Parathyroid adenoma (tissue), 2 donors: Measurements from ENCODE around the gene EIF3I.
A peak's percentile ranks its signal among the peaks of the same experiment; 100 is the strongest.

Experiments
- H2AFZ ChIP-seq: fragments of 300-600 bp; sonication (generic); one replicate; pipeline ENCODE4 v1.7.0; 2017; ENCODE audit warnings: antibody characterized with exemption, mild to moderate bottlenecking
- H3K27ac ChIP-seq: fragments of 300-600 bp; sonication (generic); one replicate; pipeline ENCODE4 v1.7.0; 2017
- H3K27me3 ChIP-seq: fragments of 300-600 bp; sonication (generic); one replicate; pipeline ENCODE4 v1.7.0; 2017; ENCODE audit warnings: low read length; ENCODE audit not compliant: control insufficient read depth, insufficient read depth
- H3K36me3 ChIP-seq: fragments of 300-600 bp; sonication (generic); one replicate; pipeline ENCODE4 v1.7.0; 2017; ENCODE audit warnings: low read length; ENCODE audit not compliant: control insufficient read depth, insufficient read depth
- H3K4me1 ChIP-seq: fragments of 300-600 bp; sonication (generic); one replicate; pipeline ENCODE4 v1.7.0; 2017; ENCODE audit warnings: control low read depth
- H3K4me2 ChIP-seq: fragments of 300-600 bp; sonication (generic); one replicate; pipeline ENCODE4 v1.7.0; 2017; ENCODE audit warnings: low read length
- H3K4me3 ChIP-seq: fragments of 300-600 bp; sonication (generic); one replicate; pipeline ENCODE4 v1.7.0; 2017; ENCODE audit warnings: low read depth, low read length
- H3K79me2 ChIP-seq: fragments of 300-600 bp; sonication (generic); one replicate; pipeline ENCODE4 v1.7.0; 2017; ENCODE audit warnings: control low read depth
- H3K9ac ChIP-seq: fragments of 300-600 bp; sonication (generic); one replicate; pipeline ENCODE4 v1.7.0; 2017; ENCODE audit warnings: mild to moderate bottlenecking
- H3K9me3 ChIP-seq: fragments of 300-600 bp; sonication (generic); one replicate; pipeline ENCODE4 v1.7.0; 2017; ENCODE audit warnings: low read length; ENCODE audit not compliant: control insufficient read depth
- TF ChIP-seq, protein P1 (sequence below): fragments of 300-600 bp; sonication (generic); IDR thresholded peaks from one replicate; pipeline ENCODE4 v1.7.0; 2017; ENCODE audit warnings: antibody characterized with exemption, mild to moderate bottlenecking
- donor health status: primary hyperparathyroidism.

The EIF3I gene

DNA sequence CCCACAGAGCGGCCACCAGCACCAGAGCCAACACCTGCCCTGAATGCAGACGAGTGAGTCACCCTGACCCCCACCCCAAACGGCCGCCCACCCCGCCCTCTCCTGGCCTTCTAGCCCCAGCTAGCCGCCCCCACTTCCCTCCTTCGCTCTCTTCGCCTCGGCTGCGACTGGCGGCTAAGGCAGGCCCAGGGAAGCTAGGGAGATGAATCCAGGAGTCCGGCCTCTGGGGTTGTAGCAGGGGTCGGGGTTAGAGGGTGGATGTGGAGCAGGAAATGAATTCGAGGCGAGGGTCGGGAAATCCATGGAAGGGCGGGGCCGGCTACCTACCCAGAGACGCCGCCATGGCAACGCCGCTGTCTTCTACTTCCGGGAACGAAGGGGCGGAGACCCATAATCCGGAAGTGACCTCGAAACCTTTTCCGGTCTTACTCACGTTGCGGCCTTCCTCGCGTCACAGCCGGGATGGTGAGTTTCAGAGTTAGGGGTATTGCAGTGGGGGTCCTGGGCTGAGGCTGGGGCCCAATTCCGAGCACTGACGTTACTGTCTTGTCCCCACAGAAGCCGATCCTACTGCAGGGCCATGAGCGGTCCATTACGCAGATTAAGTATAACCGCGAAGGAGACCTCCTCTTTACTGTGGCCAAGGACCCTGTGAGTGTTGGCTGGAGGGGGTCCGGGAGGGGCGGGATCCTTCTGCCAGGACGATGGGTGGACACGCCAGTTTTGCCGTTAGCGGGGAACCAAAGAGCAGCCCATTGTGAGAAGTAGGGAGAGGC is at the start of gene EIF3I, which contains the start of gene TMEM234:
EIF3I (plus strand) TSS at position 428 of the 776 bp plus-strand sequence; CDS start at position 463, 35 bp downstream.
TMEM234 (minus strand) TSS at position 374 of the 776 bp plus-strand sequence; CDS start at position 343, 31 bp downstream.
- H3K4me1 ChIP-seq = peaks cover 13% of the 10 kb centered on the region
- H3K27me3 ChIP-seq = no peaks in the 10 kb centered on the region
- H3K4me2 ChIP-seq = peak within 1 kb of the TSS; percentile 96
- H2AFZ ChIP-seq = peak within 1 kb of the TSS; percentile 81
- H3K9me3 ChIP-seq = no peaks in the 10 kb centered on the region
- peak within 1 kb of the TSS; percentile 89 for H3K27ac ChIP-seq
- peak within 1 kb of the TSS; percentile 99 for H3K4me3 ChIP-seq
- TF ChIP-seq, protein P1, sequence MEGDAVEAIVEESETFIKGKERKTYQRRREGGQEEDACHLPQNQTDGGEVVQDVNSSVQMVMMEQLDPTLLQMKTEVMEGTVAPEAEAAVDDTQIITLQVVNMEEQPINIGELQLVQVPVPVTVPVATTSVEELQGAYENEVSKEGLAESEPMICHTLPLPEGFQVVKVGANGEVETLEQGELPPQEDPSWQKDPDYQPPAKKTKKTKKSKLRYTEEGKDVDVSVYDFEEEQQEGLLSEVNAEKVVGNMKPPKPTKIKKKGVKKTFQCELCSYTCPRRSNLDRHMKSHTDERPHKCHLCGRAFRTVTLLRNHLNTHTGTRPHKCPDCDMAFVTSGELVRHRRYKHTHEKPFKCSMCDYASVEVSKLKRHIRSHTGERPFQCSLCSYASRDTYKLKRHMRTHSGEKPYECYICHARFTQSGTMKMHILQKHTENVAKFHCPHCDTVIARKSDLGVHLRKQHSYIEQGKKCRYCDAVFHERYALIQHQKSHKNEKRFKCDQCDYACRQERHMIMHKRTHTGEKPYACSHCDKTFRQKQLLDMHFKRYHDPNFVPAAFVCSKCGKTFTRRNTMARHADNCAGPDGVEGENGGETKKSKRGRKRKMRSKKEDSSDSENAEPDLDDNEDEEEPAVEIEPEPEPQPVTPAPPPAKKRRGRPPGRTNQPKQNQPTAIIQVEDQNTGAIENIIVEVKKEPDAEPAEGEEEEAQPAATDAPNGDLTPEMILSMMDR = no peak
- peak within 1 kb of the TSS; percentile 57 for H3K9ac ChIP-seq
- peaks cover 11% of the 10 kb centered on the region for H3K79me2 ChIP-seq
- no peaks in the 10 kb centered on the region for H3K36me3 ChIP-seq

DNA sequence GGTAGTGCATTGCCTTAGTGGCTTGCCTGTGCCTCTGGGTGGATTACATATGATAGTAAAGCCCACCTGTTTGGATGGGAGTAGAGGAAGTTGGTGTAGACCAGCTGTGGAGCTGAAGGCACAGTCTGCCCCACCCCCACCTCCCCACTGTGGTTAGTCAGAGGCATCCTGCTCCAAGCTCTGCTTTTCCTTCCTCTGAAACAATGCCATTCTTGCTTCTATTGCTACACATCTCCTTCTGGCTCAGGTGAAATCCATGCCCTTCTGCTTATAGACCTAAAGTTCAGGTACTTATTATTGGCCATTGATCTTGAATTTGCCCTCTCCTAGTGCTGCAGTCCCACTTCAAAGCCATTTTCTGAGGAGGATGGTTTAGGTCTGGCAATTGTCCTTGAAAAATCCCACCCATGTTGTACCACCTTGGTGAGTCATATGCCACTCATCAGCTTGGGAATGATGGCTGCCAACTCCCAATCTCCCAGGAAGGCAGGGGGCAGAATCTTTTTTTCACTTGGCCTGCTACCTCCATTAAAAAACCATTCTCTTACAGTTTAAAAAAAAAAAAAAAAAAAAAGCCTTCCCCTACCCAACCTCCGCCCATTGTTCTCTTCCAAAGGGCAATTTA is 49.5 kb upstream of the EIF3I start:
- Histone ChIP-seq H3K4me2 (no peak overlapping the region), H3K9ac (no peak overlapping the region), H3K27ac (no peak overlapping the region), H3K4me3 (no peak overlapping the region), H2AFZ (no peak overlapping the region), H3K79me2 (no peaks in the 10 kb centered on the region), H3K4me1 (no peaks in the 10 kb centered on the region), H3K27me3 (no peaks in the 10 kb centered on the region), H3K36me3 (no peaks in the 10 kb centered on the region), H3K9me3 (no peaks in the 10 kb centered on the region)
- TF ChIP-seq, protein P1 = no peak

DNA sequence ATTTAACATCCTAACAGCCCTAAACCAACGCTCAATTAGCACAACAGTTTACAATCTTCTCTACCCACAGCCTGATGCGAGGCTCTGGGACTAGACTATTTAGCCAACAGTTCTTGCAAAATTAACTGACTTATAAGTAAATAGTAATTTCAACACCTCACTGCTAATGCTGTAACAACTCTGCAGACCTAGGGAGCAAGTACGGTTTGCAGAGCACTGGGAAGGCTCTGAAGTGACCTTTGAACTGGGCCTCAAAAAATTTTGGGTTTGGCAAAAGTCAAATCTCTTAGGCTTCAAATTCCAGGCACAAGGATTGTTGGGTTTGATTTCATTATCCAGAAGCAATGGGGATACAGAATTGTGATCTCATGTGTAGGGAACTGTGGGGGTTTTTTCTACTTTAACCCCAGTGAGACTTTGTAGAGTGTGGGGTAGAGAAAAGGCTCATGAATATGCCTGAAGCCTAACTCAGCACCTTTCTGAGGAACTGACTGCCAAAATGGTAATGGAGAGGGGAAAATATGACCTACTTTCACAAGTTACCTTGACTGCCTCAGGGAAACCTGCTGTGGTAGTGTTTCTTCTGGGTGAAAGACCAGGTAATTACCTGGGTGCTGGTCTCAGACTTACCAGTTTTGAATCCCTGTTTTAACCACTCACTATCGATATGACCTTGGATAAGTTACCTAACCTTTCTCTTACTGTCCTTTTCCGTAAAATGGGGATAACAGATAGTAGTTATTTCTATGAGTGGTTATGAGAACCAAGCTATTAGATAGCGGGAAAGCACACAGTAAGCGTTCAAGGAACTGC is 43.6 kb upstream of the EIF3I start:
- H3K4me2 ChIP-seq = peak overlapping the region; percentile 95
- H3K4me3 ChIP-seq = peak overlapping the region; percentile 71
- H3K36me3 ChIP-seq = no peaks in the 10 kb centered on the region
- H3K4me1 ChIP-seq = peaks cover 5% of the 10 kb centered on the region
- H2AFZ ChIP-seq = peak overlapping the region; percentile 82
- no peaks in the 10 kb centered on the region for H3K27me3 ChIP-seq
- H3K79me2 ChIP-seq = peaks cover 6% of the 10 kb centered on the region
- TF ChIP-seq, protein P1 = no peak
- H3K27ac ChIP-seq = peak overlapping the region; percentile 87
- no peak overlapping the region for H3K9ac ChIP-seq
- H3K9me3 ChIP-seq = no peaks in the 10 kb centered on the region

DNA sequence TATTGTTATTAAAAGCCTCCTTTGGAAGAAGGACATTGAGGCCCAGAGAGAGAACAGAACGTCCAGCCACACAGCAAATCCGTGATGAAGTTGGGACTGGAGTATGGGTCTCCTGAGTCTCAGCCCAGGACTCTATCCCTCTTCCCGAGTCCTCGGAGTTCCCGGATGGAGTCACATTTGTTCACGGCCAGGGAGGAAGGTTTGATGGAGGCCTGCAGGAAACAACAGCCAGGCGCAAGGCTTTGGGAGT is 43.1 kb upstream of the EIF3I start:
- Histone ChIP-seq H3K4me2 (peak overlapping the region; percentile 95), H3K4me3 (peak overlapping the region; percentile 71), H3K27ac (peak overlapping the region; percentile 87), H3K36me3 (no peaks in the 10 kb centered on the region), H3K4me1 (peaks cover 5% of the 10 kb centered on the region), H2AFZ (peak overlapping the region; percentile 82), H3K79me2 (peaks cover 11% of the 10 kb centered on the region), H3K9ac (no peak overlapping the region), H3K9me3 (no peaks in the 10 kb centered on the region), H3K27me3 (no peaks in the 10 kb centered on the region)
- TF ChIP-seq, protein P1 = no peak
